Measurements from ENCODE around the gene STAT5B. TPM values are rescaled to one million over a fixed set of nuclear protein-coding genes. Genes with fewer than 3 reads are reported as not detected.

Gene STAT5B
- total RNA-seq, 1 experiment from 2014 or later = 7.1 TPM

GRCh38 chr17:42271006-42271778 lies 5.0 kb downstream of the STAT5B start:
- Histone ChIP-seq H3K27me3 (ENCODE audit: insufficient read depth, low read length) (0 out of 2 replicates have a peak, but pooled peaks cover 5% of the 10 kb centered on the region), H3K4me1 (ENCODE audit: control insufficient read depth in 1 of 2, insufficient read depth in 2 of 2, low read length in 2 of 2) (peaks cover 13 to 20% of the 10 kb centered on the region in 2 experiments; a peak in 3 of 4 replicates), H3K9me3 (ENCODE audit: control insufficient read depth in 1 of 2, insufficient read depth in 1 of 2, low read depth in 1 of 2, low read length in 2 of 2) (no peaks in the 10 kb centered on the region), H3K27ac (ENCODE audit: low read depth, low read length) (no peak overlapping the region), H3K36me3 (ENCODE audit: control insufficient read depth in 1 of 2, insufficient read depth in 2 of 2, low read length in 2 of 2) (no peaks in the 10 kb centered on the region), H3K4me3 (replicated peaks in 1 of 2; ENCODE audit: low read depth in 1 of 2, low read length in 2 of 2) (no peak overlapping the region), H3K9ac (ENCODE audit: low read length) (no peak overlapping the region), H3K9me2 (ENCODE audit: insufficient read depth) (no peaks in the 10 kb centered on the region), H2AFZ (ENCODE audit: low read depth, low read length, poor library complexity, severe bottlenecking) (no peak overlapping the region), H3K4me2 (ENCODE audit: low read length) (no peak overlapping the region), H3K79me2 (ENCODE audit: insufficient read depth, low read length) (peaks cover 55% of the 10 kb centered on the region), H4K20me1 (ENCODE audit: insufficient read depth) (no peaks in the 10 kb centered on the region)
- no peak for DNase-seq (ENCODE audit: low read depth, low spot score)
- CTCF ChIA-PET = no interaction called here
- no peak for ATAC-seq
- TF ChIP-seq SRF (IDR thresholded peaks at IDR 0.05; ENCODE audit: low read depth) = no peak
- no peak for TF ChIP-seq ZBTB33 (IDR thresholded peaks at IDR 0.05; ENCODE audit: extremely low read depth, insufficient replicate concordance, low read length)
- TF ChIP-seq ZNF274 (IDR thresholded peaks at IDR 0.05; ENCODE audit: low read depth, low read length) = no peak
- no peak for TF ChIP-seq SP1 (IDR thresholded peaks at IDR 0.05; ENCODE audit: low read depth)
- no peak for TF ChIP-seq ZFX (IDR thresholded peaks at IDR 0.05)
- TF ChIP-seq RAD21 (IDR thresholded peaks at IDR 0.05; ENCODE audit: low read depth) = no peak
- TF ChIP-seq POLR2A (IDR thresholded peaks at IDR 0.05; ENCODE audit: borderline replicate concordance, extremely low read depth, insufficient read depth, insufficient read length) = no peak
- no peak for TF ChIP-seq EGR1 (IDR thresholded peaks at IDR 0.05; ENCODE audit: low read depth)
- TF ChIP-seq ELF1 (IDR thresholded peaks at IDR 0.05; ENCODE audit: borderline replicate concordance, low read depth) = no peak
- no peak for TF ChIP-seq EZH2phosphoT487 (IDR thresholded peaks at IDR 0.05; ENCODE audit: borderline replicate concordance)
- TF ChIP-seq FOSL1 (IDR thresholded peaks at IDR 0.05; ENCODE audit: low read depth) = no peak
- no peak for TF ChIP-seq REST (IDR thresholded peaks at IDR 0.05; ENCODE audit: low read depth)
- intact Hi-C loops (cut with micrococcal nuclease) = no loop called here
- no TSS peak for BruUV-seq (replicated peaks)
- RAD21 ChIA-PET (ENCODE audit: low non-redundant PET in 1 of 2, low total read pairs in 2 of 2, uncharacterized antibody in 2 of 2, unreplicated experiment in 2 of 2) = no interaction called here
- POLR2A ChIA-PET = no interaction called here

Measured in HCT116 (cell line).